HCT116 (cell line): ENCODE data around the gene TMEM119. TPM values are rescaled to one million over a fixed set of nuclear protein-coding genes. Genes with fewer than 3 reads are reported as not detected.

ENCODE experiments used
- ATAC-seq: fragments of 200-7000 bp; cut with Tn5 transposase; 2 replicates; pipeline ENCODE4 v1.9.1; 2020; ENCODE audit warnings: mild to moderate bottlenecking, moderate library complexity
- BruUV-seq: library from RNA; stranded (reverse); fragments of 400-500 nt; replicated peaks from 2 replicates; lab custom pipeline; 2021; lab: Mats Ljungman, UMichigan
- CTCF ChIA-PET: fragments of 300-600 bp; sonication (Branson Sonifier 250); formaldehyde crosslinking; loops from one replicate; lab custom pipeline; 2021; ENCODE audit warnings: antibody characterized with exemption; lab: Charles Lee
- POLR2A ChIA-PET: fragments of 300-600, 350-600 bp; sonication (Branson Sonifier 250); formaldehyde crosslinking; loops from one replicate; lab custom pipeline; 2021; ENCODE audit warnings: antibody characterized with exemption; lab: Charles Lee
- RAD21 ChIA-PET, 2 experiments: fragments of 300-600 bp; sonication (Branson Sonifier 250); formaldehyde crosslinking; loops; one replicate each; lab custom pipeline; 2023; ENCODE audit warnings: low total read pairs in 2 of 2; ENCODE audit not compliant: uncharacterized antibody in 2 of 2, unreplicated experiment in 2 of 2, low non-redundant PET in 1 of 2; lab: Charles Lee
- DNase-seq: peaks from one replicate; pipeline ENCODE4 v3.0.0-alpha.2; 2010; ENCODE audit warnings: low read depth, low spot score
- H2AFZ ChIP-seq: fragments of 200-600 bp; shearing (Covaris generic), sonication (generic); 2 replicates; pipeline ENCODE4 v1.6.1; 2017; ENCODE audit warnings: low read depth, mixed run types, mixed read lengths, antibody characterized with exemption, low read length; ENCODE audit not compliant: poor library complexity, severe bottlenecking
- H3K27ac ChIP-seq: 2 replicates; pipeline ENCODE4 v1.5.1; 2012; ENCODE audit warnings: low read depth, low read length
- H3K27me3 ChIP-seq: fragments of 200-600 bp; sonication (generic); 2 replicates; pipeline ENCODE4 v1.6.1; 2016; ENCODE audit warnings: mixed run types, low read length, mixed read lengths; ENCODE audit not compliant: insufficient read depth
- H3K36me3 ChIP-seq, 2 experiments: fragments of 200-500 bp in 1 of 2; fragments of 200-600 bp in 1 of 2; sonication (Bioruptor generic) in 1 of 2; sonication (generic) in 1 of 2; 2 replicates each; pipeline versions ENCODE4 v1.5.1 to v1.6.1; 2014 to 2016; ENCODE audit warnings: low read length in 2 of 2, inconsistent platforms in 1 of 2, mixed read lengths in 1 of 2, mixed run types in 1 of 2; ENCODE audit not compliant: insufficient read depth in 2 of 2, control insufficient read depth in 1 of 2
- H3K4me1 ChIP-seq, 2 experiments: fragments of 200-600 bp in 1 of 2; sonication (generic) in 1 of 2; 2 replicates each; pipeline versions ENCODE4 v1.5.1 to v1.6.1; 2012 to 2017; ENCODE audit warnings: low read length in 2 of 2, inconsistent platforms in 1 of 2, mild to moderate bottlenecking in 1 of 2, mixed read lengths in 1 of 2, mixed run types in 1 of 2, moderate library complexity in 1 of 2; ENCODE audit not compliant: insufficient read depth in 2 of 2, control insufficient read depth in 1 of 2
- H3K4me2 ChIP-seq: fragments of 200-600 bp; sonication (generic); 2 replicates; pipeline ENCODE4 v1.6.1; 2017; ENCODE audit warnings: mixed run types, low read length, mixed read lengths
- H3K4me3 ChIP-seq, 2 experiments: fragments of 200-600 bp in 1 of 2; sonication (generic) in 1 of 2; replicated peaks in 1 of 2; 2 replicates each; pipeline ENCODE4 v1.5.1; 2011 to 2016; ENCODE audit warnings: low read length in 2 of 2, control low read depth in 1 of 2, low read depth in 1 of 2, mild to moderate bottlenecking in 1 of 2, mixed read lengths in 1 of 2, mixed run types in 1 of 2
- H3K79me2 ChIP-seq: fragments of 200-600 bp; sonication (generic); 2 replicates; pipeline ENCODE4 v1.6.1; 2017; ENCODE audit warnings: mild to moderate bottlenecking, mixed run types, low read length, moderate library complexity, mixed read lengths; ENCODE audit not compliant: insufficient read depth
- H3K9ac ChIP-seq: fragments of 200-600 bp; sonication (generic); 2 replicates; pipeline ENCODE4 v1.6.1; 2016; ENCODE audit warnings: low read length, mixed read lengths
- H3K9me2 ChIP-seq: fragments of 200-600 bp; sonication (generic), shearing (Covaris generic); 2 replicates; pipeline ENCODE4 v1.6.1; 2017; ENCODE audit warnings: mixed run types, mild to moderate bottlenecking, moderate library complexity; ENCODE audit not compliant: insufficient read depth
- H3K9me3 ChIP-seq, 2 experiments: fragments of 200-500 bp in 1 of 2; fragments of 200-600 bp in 1 of 2; sonication (Bioruptor generic) in 1 of 2; sonication (generic) in 1 of 2; 2 replicates each; pipeline ENCODE4 v1.6.1; 2014 to 2017; ENCODE audit warnings: low read length in 2 of 2, mixed read lengths in 2 of 2, inconsistent platforms in 1 of 2, low read depth in 1 of 2, mild to moderate bottlenecking in 1 of 2, mixed run types in 1 of 2, moderate library complexity in 1 of 2; ENCODE audit not compliant: control insufficient read depth in 1 of 2, insufficient read depth in 1 of 2
- H4K20me1 ChIP-seq: fragments of 200-600 bp; sonication (generic), shearing (Covaris generic); 2 replicates; pipeline ENCODE4 v1.6.1; 2017; ENCODE audit warnings: mixed run types, mild to moderate bottlenecking, moderate library complexity; ENCODE audit not compliant: insufficient read depth
- CBX3 ChIP-seq: IDR thresholded peaks from 2 replicates; pipeline ENCODE4 v1.6.1; 2012; ENCODE audit warnings: low read depth
- CEBPB ChIP-seq: IDR thresholded peaks from 2 replicates; pipeline ENCODE4 v1.6.1; 2012; ENCODE audit warnings: low read depth
- EGR1 ChIP-seq: IDR thresholded peaks from 2 replicates; pipeline ENCODE4 v1.6.1; 2012; ENCODE audit warnings: low read depth
- ELF1 ChIP-seq: IDR thresholded peaks from 2 replicates; pipeline ENCODE4 v1.6.1; 2012; ENCODE audit warnings: low read depth, borderline replicate concordance
- EZH2 ChIP-seq: fragments of 200-600 bp; sonication (generic); IDR thresholded peaks from 2 replicates; pipeline ENCODE4 v1.6.1; 2017; ENCODE audit warnings: antibody characterized with exemption, mixed run types
- EZH2phosphoT487 ChIP-seq: fragments of 200-600 bp; IDR thresholded peaks from 2 replicates; pipeline ENCODE4 v1.6.1; 2018; ENCODE audit warnings: antibody characterized with exemption, borderline replicate concordance
- FOSL1 ChIP-seq: IDR thresholded peaks from 2 replicates; pipeline ENCODE4 v1.6.1; 2012; ENCODE audit warnings: low read depth
- JUND ChIP-seq: IDR thresholded peaks from 2 replicates; pipeline ENCODE4 v1.6.1; 2012
- POLR2AphosphoS5 ChIP-seq: IDR thresholded peaks from 2 replicates; pipeline ENCODE4 v1.6.1; 2011; ENCODE audit warnings: mild to moderate bottlenecking, low read depth, low read length, moderate library complexity
- RAD21 ChIP-seq: IDR thresholded peaks from 2 replicates; pipeline ENCODE4 v1.6.1; 2012; ENCODE audit warnings: low read depth, mild to moderate bottlenecking
- SIN3A ChIP-seq: IDR thresholded peaks from 2 replicates; pipeline ENCODE4 v1.6.1; 2012; ENCODE audit warnings: low read depth
- SP1 ChIP-seq: IDR thresholded peaks from 2 replicates; pipeline ENCODE4 v1.6.1; 2012; ENCODE audit warnings: low read depth
- TCF7L2 ChIP-seq: IDR thresholded peaks from 2 replicates; pipeline ENCODE4 v1.7.0; 2011; ENCODE audit warnings: borderline replicate concordance, inconsistent platforms; ENCODE audit not compliant: insufficient read depth, insufficient read length; ENCODE audit errors: extremely low read depth
- ZFX ChIP-seq: fragments of 450-650 bp; IDR thresholded peaks from 2 replicates; pipeline ENCODE4 v1.6.1; 2017
- intact Hi-C: fragments of 100-400 bp; cut with micrococcal nuclease; formaldehyde crosslinking; loops from 2 replicates; pipeline ENCODE4 v1.10.0; 2022
- total RNA-seq: library from RNA; stranded (reverse); gene quantifications from one replicate; pipeline ENCODE4 v1.2.1, GENCODE V29; 2021; ENCODE audit not compliant: unreplicated experiment
- TF ChIP-seq, protein P1 (sequence below): IDR thresholded peaks from 2 replicates; pipeline ENCODE4 v1.6.1; 2012; ENCODE audit warnings: low read depth
- TF ChIP-seq, protein P2 (sequence below): IDR thresholded peaks from 2 replicates; pipeline ENCODE4 v1.6.1; 2011; ENCODE audit warnings: mild to moderate bottlenecking, low read length, moderate library complexity; ENCODE audit not compliant: insufficient replicate concordance; ENCODE audit errors: extremely low read depth
- TF ChIP-seq, protein P3 (sequence below): IDR thresholded peaks from 2 replicates; pipeline ENCODE4 v1.6.1; 2012
- TF ChIP-seq, protein P4 (sequence below): IDR thresholded peaks from 2 replicates; pipeline ENCODE4 v1.6.1; 2012

Gene TMEM119
- total RNA-seq, 1 experiment from 2014 or later, result not detected

DNA sequence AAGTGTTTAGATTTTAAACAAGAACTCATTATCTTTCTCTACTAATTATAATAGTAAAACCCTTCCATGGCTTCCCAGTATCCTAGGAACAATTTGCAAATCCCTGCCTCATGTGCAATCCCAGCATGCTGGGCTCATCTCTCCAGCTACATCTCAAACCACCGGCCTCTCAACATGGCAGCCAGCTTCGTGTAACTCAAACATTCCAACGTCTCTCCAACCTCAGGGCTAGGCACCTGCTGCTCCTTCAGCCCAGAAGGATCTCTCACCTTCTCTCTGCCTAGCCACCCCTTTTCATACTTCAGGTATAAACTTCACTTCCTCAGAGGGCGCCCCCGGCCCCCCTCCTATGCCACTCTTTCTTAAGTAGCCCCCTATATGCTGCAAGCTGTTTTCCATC is 44.1 kb downstream of the TMEM119 start:
- Histone ChIP-seq H3K4me3 (no peak overlapping the region), H3K9ac (no peak overlapping the region), H3K79me2 (peaks cover 100% of the 10 kb centered on the region), H3K9me2 (no peaks in the 10 kb centered on the region), H3K4me2 (no peak overlapping the region), H3K27me3 (no peaks in the 10 kb centered on the region), H3K36me3 (peaks cover 4 to 18% of the 10 kb centered on the region in 2 experiments; a peak in 2 of 4 replicates)
- no peak for ATAC-seq
- DNase-seq, result no peak
- RAD21 ChIA-PET, result no interaction called here
- no TSS peak for BruUV-seq
- intact Hi-C loops, result no loop called here
- POLR2A ChIA-PET, result no interaction called here
- TF ChIP-seq, protein P1, sequence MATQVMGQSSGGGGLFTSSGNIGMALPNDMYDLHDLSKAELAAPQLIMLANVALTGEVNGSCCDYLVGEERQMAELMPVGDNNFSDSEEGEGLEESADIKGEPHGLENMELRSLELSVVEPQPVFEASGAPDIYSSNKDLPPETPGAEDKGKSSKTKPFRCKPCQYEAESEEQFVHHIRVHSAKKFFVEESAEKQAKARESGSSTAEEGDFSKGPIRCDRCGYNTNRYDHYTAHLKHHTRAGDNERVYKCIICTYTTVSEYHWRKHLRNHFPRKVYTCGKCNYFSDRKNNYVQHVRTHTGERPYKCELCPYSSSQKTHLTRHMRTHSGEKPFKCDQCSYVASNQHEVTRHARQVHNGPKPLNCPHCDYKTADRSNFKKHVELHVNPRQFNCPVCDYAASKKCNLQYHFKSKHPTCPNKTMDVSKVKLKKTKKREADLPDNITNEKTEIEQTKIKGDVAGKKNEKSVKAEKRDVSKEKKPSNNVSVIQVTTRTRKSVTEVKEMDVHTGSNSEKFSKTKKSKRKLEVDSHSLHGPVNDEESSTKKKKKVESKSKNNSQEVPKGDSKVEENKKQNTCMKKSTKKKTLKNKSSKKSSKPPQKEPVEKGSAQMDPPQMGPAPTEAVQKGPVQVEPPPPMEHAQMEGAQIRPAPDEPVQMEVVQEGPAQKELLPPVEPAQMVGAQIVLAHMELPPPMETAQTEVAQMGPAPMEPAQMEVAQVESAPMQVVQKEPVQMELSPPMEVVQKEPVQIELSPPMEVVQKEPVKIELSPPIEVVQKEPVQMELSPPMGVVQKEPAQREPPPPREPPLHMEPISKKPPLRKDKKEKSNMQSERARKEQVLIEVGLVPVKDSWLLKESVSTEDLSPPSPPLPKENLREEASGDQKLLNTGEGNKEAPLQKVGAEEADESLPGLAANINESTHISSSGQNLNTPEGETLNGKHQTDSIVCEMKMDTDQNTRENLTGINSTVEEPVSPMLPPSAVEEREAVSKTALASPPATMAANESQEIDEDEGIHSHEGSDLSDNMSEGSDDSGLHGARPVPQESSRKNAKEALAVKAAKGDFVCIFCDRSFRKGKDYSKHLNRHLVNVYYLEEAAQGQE, result no peak
- TF ChIP-seq FOSL1 (no peak), RAD21 (no peak), EZH2 (no peak), EGR1 (no peak), SIN3A (no peak), SP1 (no peak), JUND (no peak), ELF1 (no peak), TCF7L2 (no peak), ZFX (no peak), CEBPB (no peak), EZH2phosphoT487 (no peak), CBX3 (no peak), POLR2AphosphoS5 (no peak)
- TF ChIP-seq, protein P2, sequence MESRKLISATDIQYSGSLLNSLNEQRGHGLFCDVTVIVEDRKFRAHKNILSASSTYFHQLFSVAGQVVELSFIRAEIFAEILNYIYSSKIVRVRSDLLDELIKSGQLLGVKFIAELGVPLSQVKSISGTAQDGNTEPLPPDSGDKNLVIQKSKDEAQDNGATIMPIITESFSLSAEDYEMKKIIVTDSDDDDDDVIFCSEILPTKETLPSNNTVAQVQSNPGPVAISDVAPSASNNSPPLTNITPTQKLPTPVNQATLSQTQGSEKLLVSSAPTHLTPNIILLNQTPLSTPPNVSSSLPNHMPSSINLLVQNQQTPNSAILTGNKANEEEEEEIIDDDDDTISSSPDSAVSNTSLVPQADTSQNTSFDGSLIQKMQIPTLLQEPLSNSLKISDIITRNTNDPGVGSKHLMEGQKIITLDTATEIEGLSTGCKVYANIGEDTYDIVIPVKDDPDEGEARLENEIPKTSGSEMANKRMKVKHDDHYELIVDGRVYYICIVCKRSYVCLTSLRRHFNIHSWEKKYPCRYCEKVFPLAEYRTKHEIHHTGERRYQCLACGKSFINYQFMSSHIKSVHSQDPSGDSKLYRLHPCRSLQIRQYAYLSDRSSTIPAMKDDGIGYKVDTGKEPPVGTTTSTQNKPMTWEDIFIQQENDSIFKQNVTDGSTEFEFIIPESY, result no peak
- TF ChIP-seq, protein P3, sequence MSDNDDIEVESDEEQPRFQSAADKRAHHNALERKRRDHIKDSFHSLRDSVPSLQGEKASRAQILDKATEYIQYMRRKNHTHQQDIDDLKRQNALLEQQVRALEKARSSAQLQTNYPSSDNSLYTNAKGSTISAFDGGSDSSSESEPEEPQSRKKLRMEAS, result no peak
- TF ChIP-seq, protein P4, sequence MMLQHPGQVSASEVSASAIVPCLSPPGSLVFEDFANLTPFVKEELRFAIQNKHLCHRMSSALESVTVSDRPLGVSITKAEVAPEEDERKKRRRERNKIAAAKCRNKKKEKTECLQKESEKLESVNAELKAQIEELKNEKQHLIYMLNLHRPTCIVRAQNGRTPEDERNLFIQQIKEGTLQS, result no peak
- TF ChIP-seq, all 23 proteins: peak for 0
- no peak overlapping the region for H3K27ac ChIP-seq
- H3K4me1 ChIP-seq, result no peaks in the 10 kb centered on the region
- CTCF ChIA-PET, result no interaction called here
- no peaks in the 10 kb centered on the region for H3K9me3 ChIP-seq
- peaks cover 28% of the 10 kb centered on the region; the same call in 1 of the 2 replicates for H4K20me1 ChIP-seq
- no peak overlapping the region for H2AFZ ChIP-seq
